Stimulated activated CD4-positive, alpha-beta T cell treated with anti-CD3 and anti-CD28 coated beads, Interleukin-4, amount 100 ng/mL, for 24 hours (primary cell): ENCODE measurements around the gene F10.
"Not testable (repeated sequence)": the region's sequence is repeated elsewhere in the genome, so short reads cannot be mapped to it uniquely, and the experiment has no call there.

ENCODE experiments used
- DNase-seq: peaks from one replicate; pipeline ENCODE4 v3.0.0-alpha.2; 2020

Gene F10

DNA sequence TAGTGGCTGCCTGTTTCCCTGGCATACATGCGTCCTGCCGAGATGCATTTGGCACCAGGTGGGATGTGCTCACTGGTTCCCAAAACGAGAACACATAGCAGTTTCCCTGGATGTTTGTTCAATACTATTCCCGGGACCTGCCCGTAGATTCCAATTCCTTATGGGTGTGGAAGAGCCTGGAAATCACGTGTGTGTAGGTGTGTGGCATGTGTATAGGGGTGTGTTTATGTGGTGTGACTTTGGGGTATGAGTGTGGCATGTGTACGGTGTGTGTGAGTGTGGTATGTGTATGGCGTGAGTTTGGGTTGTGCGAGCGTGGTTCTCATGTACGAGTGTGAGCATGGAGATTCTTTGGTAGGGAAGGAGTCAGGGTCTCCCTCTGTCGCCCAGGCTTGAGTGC lies 19.9 kb upstream of the F10 start:
- no peak for DNase-seq

- DNase-seq = no peak
Observed at GRCh38 chr13:113103646-113104045, 19.0 kb upstream of the F10 start.

DNA sequence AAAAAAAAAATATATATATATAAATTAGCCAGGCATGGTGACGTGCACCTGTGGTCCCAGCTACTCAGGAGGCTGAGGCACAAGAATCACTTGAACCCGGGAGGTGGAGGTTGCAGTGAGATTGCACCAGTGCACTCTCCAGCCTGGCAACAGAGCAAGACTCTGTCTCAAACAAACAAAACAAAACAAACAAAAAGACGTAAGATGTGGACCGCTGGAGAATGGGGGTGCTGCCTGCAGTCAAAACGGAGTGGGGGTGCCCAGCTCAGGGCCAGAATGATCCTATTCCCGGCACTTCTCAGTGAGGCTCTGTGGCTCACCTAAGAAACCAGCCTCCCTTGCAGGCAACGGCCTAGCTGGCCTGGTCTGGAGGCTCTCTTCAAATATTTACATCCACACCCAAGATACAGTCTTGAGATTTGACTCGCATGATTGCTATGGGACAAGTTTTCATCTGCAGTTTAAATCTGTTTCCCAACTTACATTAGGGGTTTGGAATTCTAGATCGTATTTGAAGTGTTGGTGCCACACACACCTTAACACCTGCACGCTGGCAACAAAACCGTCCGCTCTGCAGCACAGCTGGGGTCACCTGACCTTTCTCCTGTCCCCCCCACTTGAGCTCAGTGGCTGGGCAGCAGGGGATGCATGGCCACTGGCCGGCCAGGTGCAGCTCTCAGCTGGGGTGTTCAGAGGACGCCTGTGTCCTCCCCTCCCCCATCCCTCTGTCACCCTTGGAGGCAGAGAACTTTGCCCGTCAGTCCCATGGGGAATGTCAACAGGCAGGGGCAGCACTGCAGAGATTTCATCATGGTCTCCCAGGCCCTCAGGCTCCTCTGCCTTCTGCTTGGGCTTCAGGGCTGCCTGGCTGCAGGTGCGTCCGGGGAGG lies 17.3 kb upstream of the F10 start, which contains the start of gene F7:
TSS of gene F7 (plus strand) at position 760 of the 889 bp plus-strand sequence. CDS start at position 811, 51 bp downstream.
- DNase-seq = no peak

- DNase-seq = no peak
Observed at GRCh38 chr13:113105921-113106452, 16.6 kb upstream of the F10 start.

DNA sequence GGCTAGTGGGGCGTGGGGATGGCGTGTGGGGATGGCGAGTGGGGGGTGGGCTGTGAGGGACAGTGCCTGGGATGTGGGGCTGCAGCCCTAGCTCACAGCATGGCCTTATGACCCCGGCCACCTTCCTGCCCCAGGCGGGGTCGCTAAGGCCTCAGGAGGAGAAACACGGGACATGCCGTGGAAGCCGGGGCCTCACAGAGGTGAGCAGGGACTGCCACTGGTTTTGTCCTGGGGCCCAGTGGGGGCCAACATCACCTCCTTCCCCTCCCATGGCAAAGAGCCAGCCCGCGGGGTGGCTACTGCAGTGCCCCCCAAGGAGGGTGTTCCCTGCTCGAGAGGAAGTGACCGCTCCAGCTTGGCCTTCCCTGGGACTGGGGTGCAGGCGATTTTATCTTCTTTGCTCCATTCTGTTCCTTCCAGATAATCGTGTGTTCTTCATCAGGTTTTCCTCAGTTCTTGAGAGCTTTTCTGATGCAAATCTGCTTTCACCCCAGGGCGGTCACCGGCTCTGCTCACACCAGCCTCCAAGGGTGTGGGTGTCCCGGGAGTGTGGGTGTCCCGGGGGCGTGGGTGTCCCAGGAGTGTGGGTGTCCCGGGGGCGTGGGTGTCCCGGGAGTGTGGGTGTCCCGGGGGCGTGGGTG lies 15.8 kb upstream of the F10 start:
- no peak for DNase-seq

- DNase-seq = not testable (repeated sequence)
Observed at GRCh38 chr13:113108521-113108920, 14.1 kb upstream of the F10 start.

GRCh38 chr13:113109151-113110047 lies 13.2 kb upstream of the F10 start:
- DNase-seq = no peak

GRCh38 chr13:113110048-113110851 lies 12.3 kb upstream of the F10 start:
- peak; percentile 20 for DNase-seq

GRCh38 chr13:113110852-113111315 lies 11.7 kb upstream of the F10 start:
- no peak for DNase-seq

GRCh38 chr13:113111821-113112220 lies 10.8 kb upstream of the F10 start:
- not testable (repeated sequence) for DNase-seq

- DNase-seq = not testable (repeated sequence)
Observed at GRCh38 chr13:113112475-113112874, 10.1 kb upstream of the F10 start.

- no peak for DNase-seq
Observed at GRCh38 chr13:113112893-113113845, 9.4 kb upstream of the F10 start.

GRCh38 chr13:113113846-113114271 lies 8.7 kb upstream of the F10 start:
- no peak for DNase-seq

- DNase-seq = no peak
Observed at GRCh38 chr13:113114511-113115362, 7.9 kb upstream of the F10 start.

DNA sequence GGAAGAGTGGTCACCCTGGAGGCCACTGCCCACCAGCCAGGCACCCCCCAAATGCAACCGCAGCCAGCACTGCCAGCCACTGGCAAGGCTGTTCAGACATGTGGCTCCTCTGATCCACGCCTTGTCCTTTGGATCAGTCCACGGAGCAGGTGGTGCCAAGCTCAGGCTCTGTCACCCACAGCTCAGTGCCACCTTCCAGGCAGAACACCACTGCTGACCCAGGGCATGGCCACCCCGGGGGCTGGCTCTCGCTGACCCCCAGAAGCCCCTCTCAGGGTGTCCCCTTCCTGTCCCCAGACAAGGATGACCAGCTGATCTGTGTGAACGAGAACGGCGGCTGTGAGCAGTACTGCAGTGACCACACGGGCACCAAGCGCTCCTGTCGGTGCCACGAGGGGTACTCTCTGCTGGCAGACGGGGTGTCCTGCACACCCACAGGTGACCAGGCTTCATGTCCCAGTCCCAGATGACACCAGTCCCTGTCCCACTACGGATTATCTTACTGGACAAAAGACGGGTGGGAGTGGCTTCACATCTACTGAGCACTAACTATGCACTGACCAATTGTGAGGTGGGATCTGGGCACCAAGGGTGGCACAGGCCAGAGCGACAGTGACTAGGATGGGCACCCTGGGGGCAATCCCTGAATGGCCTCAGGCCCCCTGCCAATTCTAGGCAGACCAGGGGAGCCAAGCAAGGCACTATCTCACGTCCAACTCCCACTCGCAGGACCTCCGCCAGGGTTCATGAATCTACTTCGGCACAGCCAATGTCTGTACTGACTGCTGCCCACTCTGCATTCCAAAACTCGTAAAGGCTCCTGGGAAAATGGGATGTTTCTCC lies 7.0 kb upstream of the F10 start:
- DNase-seq = no peak

GRCh38 chr13:113116206-113116800 lies 6.3 kb upstream of the F10 start:
- DNase-seq = no peak

DNA sequence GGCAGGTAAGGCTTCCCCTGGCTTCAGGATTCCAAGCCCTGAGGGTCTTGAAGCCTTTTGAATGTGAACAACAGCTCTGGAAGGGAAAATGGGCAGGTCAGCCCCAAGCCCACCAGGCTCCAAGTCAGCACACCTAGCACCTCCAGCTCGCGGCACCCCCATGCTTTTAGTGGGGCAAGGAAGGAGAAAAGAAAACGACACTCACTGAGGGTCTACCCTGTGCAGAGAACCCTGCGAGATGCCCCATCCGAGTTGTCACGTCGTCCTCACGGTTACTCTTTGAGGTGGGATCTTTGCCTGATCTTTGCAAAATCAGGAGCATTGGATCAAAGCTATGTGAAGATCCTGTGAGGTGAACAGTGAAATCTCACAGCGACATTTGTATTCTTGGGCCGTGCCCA lies 5.7 kb upstream of the F10 start:
- no peak for DNase-seq

DNA sequence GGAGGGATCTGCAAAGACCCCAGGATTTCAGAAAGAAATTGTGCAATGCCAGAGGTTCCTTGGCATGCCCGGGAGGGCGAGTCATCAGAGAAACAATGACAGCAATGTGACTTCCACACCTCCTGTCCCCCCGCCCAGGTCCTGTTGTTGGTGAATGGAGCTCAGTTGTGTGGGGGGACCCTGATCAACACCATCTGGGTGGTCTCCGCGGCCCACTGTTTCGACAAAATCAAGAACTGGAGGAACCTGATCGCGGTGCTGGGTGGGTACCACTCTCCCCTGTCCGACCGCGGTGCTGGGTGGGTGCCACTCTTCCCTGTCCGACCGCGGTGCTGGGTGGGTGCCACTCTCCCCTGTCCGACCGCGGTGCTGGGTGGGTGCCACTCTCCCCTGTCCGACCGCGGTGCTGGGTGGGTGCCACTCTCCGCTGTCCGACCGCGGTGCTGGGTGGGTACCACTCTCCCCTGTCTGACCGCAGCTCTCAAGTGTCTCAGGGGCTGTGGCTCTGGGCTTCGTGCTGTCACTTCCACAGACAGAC lies 5.2 kb upstream of the F10 start:
- no peak for DNase-seq
